HCT116 (cell line): ENCODE data around the gene SERPIND1. TPM values are rescaled to one million over a fixed set of nuclear protein-coding genes. Genes with fewer than 3 reads are reported as not detected.

ENCODE experiments used
- ATAC-seq: fragments of 200-7000 bp; cut with Tn5 transposase; 2 replicates; pipeline ENCODE4 v1.9.1; 2020; ENCODE audit warnings: mild to moderate bottlenecking, moderate library complexity
- BruUV-seq: library from RNA; stranded (reverse); fragments of 400-500 nt; replicated peaks from 2 replicates; lab custom pipeline; 2021; lab: Mats Ljungman, UMichigan
- CTCF ChIA-PET: fragments of 300-600 bp; sonication (Branson Sonifier 250); formaldehyde crosslinking; loops from one replicate; lab custom pipeline; 2021; ENCODE audit warnings: antibody characterized with exemption; lab: Charles Lee
- POLR2A ChIA-PET: fragments of 300-600, 350-600 bp; sonication (Branson Sonifier 250); formaldehyde crosslinking; loops from one replicate; lab custom pipeline; 2021; ENCODE audit warnings: antibody characterized with exemption; lab: Charles Lee
- RAD21 ChIA-PET, 2 experiments: fragments of 300-600 bp; sonication (Branson Sonifier 250); formaldehyde crosslinking; loops; one replicate each; lab custom pipeline; 2023; ENCODE audit warnings: low total read pairs in 2 of 2; ENCODE audit not compliant: uncharacterized antibody in 2 of 2, unreplicated experiment in 2 of 2, low non-redundant PET in 1 of 2; lab: Charles Lee
- DNase-seq: peaks from one replicate; pipeline ENCODE4 v3.0.0-alpha.2; 2010; ENCODE audit warnings: low read depth, low spot score
- H2AFZ ChIP-seq: fragments of 200-600 bp; shearing (Covaris generic), sonication (generic); 2 replicates; pipeline ENCODE4 v1.6.1; 2017; ENCODE audit warnings: low read depth, mixed run types, mixed read lengths, antibody characterized with exemption, low read length; ENCODE audit not compliant: poor library complexity, severe bottlenecking
- H3K27ac ChIP-seq: 2 replicates; pipeline ENCODE4 v1.5.1; 2012; ENCODE audit warnings: low read depth, low read length
- H3K27me3 ChIP-seq: fragments of 200-600 bp; sonication (generic); 2 replicates; pipeline ENCODE4 v1.6.1; 2016; ENCODE audit warnings: mixed run types, low read length, mixed read lengths; ENCODE audit not compliant: insufficient read depth
- H3K36me3 ChIP-seq, 2 experiments: fragments of 200-500 bp in 1 of 2; fragments of 200-600 bp in 1 of 2; sonication (Bioruptor generic) in 1 of 2; sonication (generic) in 1 of 2; 2 replicates each; pipeline versions ENCODE4 v1.5.1 to v1.6.1; 2014 to 2016; ENCODE audit warnings: low read length in 2 of 2, inconsistent platforms in 1 of 2, mixed read lengths in 1 of 2, mixed run types in 1 of 2; ENCODE audit not compliant: insufficient read depth in 2 of 2, control insufficient read depth in 1 of 2
- H3K4me1 ChIP-seq, 2 experiments: fragments of 200-600 bp in 1 of 2; sonication (generic) in 1 of 2; 2 replicates each; pipeline versions ENCODE4 v1.5.1 to v1.6.1; 2012 to 2017; ENCODE audit warnings: low read length in 2 of 2, inconsistent platforms in 1 of 2, mild to moderate bottlenecking in 1 of 2, mixed read lengths in 1 of 2, mixed run types in 1 of 2, moderate library complexity in 1 of 2; ENCODE audit not compliant: insufficient read depth in 2 of 2, control insufficient read depth in 1 of 2
- H3K4me2 ChIP-seq: fragments of 200-600 bp; sonication (generic); 2 replicates; pipeline ENCODE4 v1.6.1; 2017; ENCODE audit warnings: mixed run types, low read length, mixed read lengths
- H3K4me3 ChIP-seq, 2 experiments: fragments of 200-600 bp in 1 of 2; sonication (generic) in 1 of 2; replicated peaks in 1 of 2; 2 replicates each; pipeline ENCODE4 v1.5.1; 2011 to 2016; ENCODE audit warnings: low read length in 2 of 2, control low read depth in 1 of 2, low read depth in 1 of 2, mild to moderate bottlenecking in 1 of 2, mixed read lengths in 1 of 2, mixed run types in 1 of 2
- H3K79me2 ChIP-seq: fragments of 200-600 bp; sonication (generic); 2 replicates; pipeline ENCODE4 v1.6.1; 2017; ENCODE audit warnings: mild to moderate bottlenecking, mixed run types, low read length, moderate library complexity, mixed read lengths; ENCODE audit not compliant: insufficient read depth
- H3K9ac ChIP-seq: fragments of 200-600 bp; sonication (generic); 2 replicates; pipeline ENCODE4 v1.6.1; 2016; ENCODE audit warnings: low read length, mixed read lengths
- H3K9me2 ChIP-seq: fragments of 200-600 bp; sonication (generic), shearing (Covaris generic); 2 replicates; pipeline ENCODE4 v1.6.1; 2017; ENCODE audit warnings: mixed run types, mild to moderate bottlenecking, moderate library complexity; ENCODE audit not compliant: insufficient read depth
- H3K9me3 ChIP-seq, 2 experiments: fragments of 200-500 bp in 1 of 2; fragments of 200-600 bp in 1 of 2; sonication (Bioruptor generic) in 1 of 2; sonication (generic) in 1 of 2; 2 replicates each; pipeline ENCODE4 v1.6.1; 2014 to 2017; ENCODE audit warnings: low read length in 2 of 2, mixed read lengths in 2 of 2, inconsistent platforms in 1 of 2, low read depth in 1 of 2, mild to moderate bottlenecking in 1 of 2, mixed run types in 1 of 2, moderate library complexity in 1 of 2; ENCODE audit not compliant: control insufficient read depth in 1 of 2, insufficient read depth in 1 of 2
- H4K20me1 ChIP-seq: fragments of 200-600 bp; sonication (generic), shearing (Covaris generic); 2 replicates; pipeline ENCODE4 v1.6.1; 2017; ENCODE audit warnings: mixed run types, mild to moderate bottlenecking, moderate library complexity; ENCODE audit not compliant: insufficient read depth
- ATF3 ChIP-seq: IDR thresholded peaks from 2 replicates; pipeline ENCODE4 v1.6.1; 2012
- CTCF ChIP-seq, 3 experiments: fragments of 200-600 bp in 1 of 3; sonication (generic) in 1 of 3; IDR thresholded peaks in 2 of 3; conservative IDR thresholded peaks in 1 of 3; 2 replicates each; pipeline ENCODE4 v1.5.1; 2012 to 2017; ENCODE audit warnings: low read depth in 2 of 3, low read length in 2 of 3, antibody characterized with exemption in 1 of 3, borderline replicate concordance in 1 of 3, control low read depth in 1 of 3, mild to moderate bottlenecking in 1 of 3, mixed read lengths in 1 of 3, mixed run types in 1 of 3, moderate library complexity in 1 of 3; ENCODE audit not compliant: insufficient read depth in 1 of 3
- EGR1 ChIP-seq: IDR thresholded peaks from 2 replicates; pipeline ENCODE4 v1.6.1; 2012; ENCODE audit warnings: low read depth
- ELF1 ChIP-seq: IDR thresholded peaks from 2 replicates; pipeline ENCODE4 v1.6.1; 2012; ENCODE audit warnings: low read depth, borderline replicate concordance
- EZH2phosphoT487 ChIP-seq: fragments of 200-600 bp; IDR thresholded peaks from 2 replicates; pipeline ENCODE4 v1.6.1; 2018; ENCODE audit warnings: antibody characterized with exemption, borderline replicate concordance
- JUND ChIP-seq: IDR thresholded peaks from 2 replicates; pipeline ENCODE4 v1.6.1; 2012
- RAD21 ChIP-seq: IDR thresholded peaks from 2 replicates; pipeline ENCODE4 v1.6.1; 2012; ENCODE audit warnings: low read depth, mild to moderate bottlenecking
- REST ChIP-seq: IDR thresholded peaks from 2 replicates; pipeline ENCODE4 v1.6.1; 2012; ENCODE audit warnings: low read depth
- TCF7L2 ChIP-seq: IDR thresholded peaks from 2 replicates; pipeline ENCODE4 v1.7.0; 2011; ENCODE audit warnings: borderline replicate concordance, inconsistent platforms; ENCODE audit not compliant: insufficient read depth, insufficient read length; ENCODE audit errors: extremely low read depth
- YY1 ChIP-seq: IDR thresholded peaks from 2 replicates; pipeline ENCODE4 v1.6.1; 2011; ENCODE audit warnings: low read length, low read depth, moderate library complexity, mild to moderate bottlenecking; ENCODE audit not compliant: insufficient replicate concordance; ENCODE audit errors: extremely low read depth
- ZBTB33 ChIP-seq: IDR thresholded peaks from 2 replicates; pipeline ENCODE4 v1.6.1; 2011; ENCODE audit warnings: mild to moderate bottlenecking, low read length, moderate library complexity; ENCODE audit not compliant: insufficient replicate concordance; ENCODE audit errors: extremely low read depth
- ZFX ChIP-seq: fragments of 450-650 bp; IDR thresholded peaks from 2 replicates; pipeline ENCODE4 v1.6.1; 2017
- intact Hi-C: fragments of 100-400 bp; cut with micrococcal nuclease; formaldehyde crosslinking; loops from 2 replicates; pipeline ENCODE4 v1.10.0; 2022
- total RNA-seq: library from RNA; stranded (reverse); gene quantifications from one replicate; pipeline ENCODE4 v1.2.1, GENCODE V29; 2021; ENCODE audit not compliant: unreplicated experiment
- TF ChIP-seq, protein P1 (sequence below): IDR thresholded peaks from 2 replicates; pipeline ENCODE4 v1.6.1; 2012

SERPIND1 gene
- total RNA-seq, 1 experiment from 2014 or later: 0.25 TPM

DNA sequence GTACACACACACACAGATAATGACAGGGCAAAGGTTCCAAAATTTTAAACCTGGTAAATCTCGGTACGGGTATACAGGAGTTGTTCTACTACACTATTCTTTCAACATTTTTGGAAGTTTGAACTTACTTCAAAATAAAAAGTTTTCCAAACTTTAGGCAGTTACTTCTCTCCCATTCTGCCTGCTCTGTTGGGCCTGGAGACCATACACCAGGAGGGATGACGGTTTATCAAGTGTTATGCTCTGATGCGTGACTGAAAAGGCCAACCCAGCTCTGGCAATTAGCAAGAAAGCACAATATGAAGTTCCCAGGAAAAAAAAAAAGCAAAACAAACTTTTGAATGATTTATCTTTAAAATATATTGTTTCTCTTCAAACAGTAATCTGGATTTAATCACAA is 969 bp downstream of the SERPIND1 start (continued):
- TF ChIP-seq ZBTB33: no peak
- no peak for TF ChIP-seq ZFX
- no peak for TF ChIP-seq YY1

- H3K27ac ChIP-seq: no peak overlapping the region
- no peak for TF ChIP-seq TCF7L2
- TF ChIP-seq JUND: no peak
- TF ChIP-seq, protein P1, sequence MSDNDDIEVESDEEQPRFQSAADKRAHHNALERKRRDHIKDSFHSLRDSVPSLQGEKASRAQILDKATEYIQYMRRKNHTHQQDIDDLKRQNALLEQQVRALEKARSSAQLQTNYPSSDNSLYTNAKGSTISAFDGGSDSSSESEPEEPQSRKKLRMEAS: no peak
- no peak for TF ChIP-seq EGR1
- TF ChIP-seq REST: no peak
- TF ChIP-seq RAD21: no peak
- TF ChIP-seq CTCF (IDR thresholded peaks at IDR 0.05 in 2 of 3, conservative IDR thresholded peaks at IDR 0.05 in 1 of 3; ENCODE audit: borderline replicate concordance in 1 of 3, insufficient read depth in 1 of 3, low read depth in 2 of 3, low read length in 2 of 3): no peak
- no peak for TF ChIP-seq ELF1
- no peak for TF ChIP-seq ATF3
- TF ChIP-seq EZH2phosphoT487: no peak
- TF ChIP-seq, all 23 proteins: peak for 0
- no peak overlapping the region for H3K4me3 ChIP-seq
- no peaks in the 10 kb centered on the region for H3K9me2 ChIP-seq
- POLR2A ChIA-PET: no interaction called here
- H3K4me1 ChIP-seq: peaks cover 18 to 19% of the 10 kb centered on the region in 2 experiments
- no peaks in the 10 kb centered on the region for H4K20me1 ChIP-seq
- intact Hi-C loops: no loop called here
- no peak overlapping the region for H3K9ac ChIP-seq
- RAD21 ChIA-PET: no interaction called here
- no peak overlapping the region for H3K4me2 ChIP-seq
- H2AFZ ChIP-seq: no peak overlapping the region
- H3K27me3 ChIP-seq: no peaks in the 10 kb centered on the region
- DNase-seq (no peak), ATAC-seq (no peak)
- H3K36me3 ChIP-seq: no peaks in the 10 kb centered on the region
- no peaks in the 10 kb centered on the region for H3K79me2 ChIP-seq
- no peaks in the 10 kb centered on the region for H3K9me3 ChIP-seq
- CTCF ChIA-PET: interaction anchor here (1.5 kb wide), 1 partner anchor 9 kb away, joined by 4 read pairs; no protein-coding TSS in a partner anchor
- no TSS peak for BruUV-seq
Observed at GRCh38 chr22:20775342-20775895, 1.5 kb downstream of the SERPIND1 start.
